Ovary (tissue), 9 donors: Measurements from ENCODE around the gene SNX9. TPM values are rescaled to one million over a fixed set of nuclear protein-coding genes. Genes with fewer than 3 reads are reported as not detected.

Source experiments
- DNase-seq, 5 donors: peaks; one replicate each; pipeline ENCODE4 v3.0.0-alpha.2; 2019 to 2020
- H3K27ac ChIP-seq, 2 donors: fragments of 200-600 bp; one replicate each; pipeline versions ENCODE4 v1.5.1 to v1.8.0; 2019 to 2022
- H3K27me3 ChIP-seq: fragments of 200-600 bp; one replicate; pipeline ENCODE4 v1.8.0; 2022
- H3K36me3 ChIP-seq: fragments of 200-600 bp; sonication (generic); one replicate; pipeline ENCODE4 v1.5.1; 2019
- H3K4me1 ChIP-seq: one replicate; pipeline ENCODE4 v1.8.1; 2013; ENCODE audit warnings: mild to moderate bottlenecking, moderate library complexity; ENCODE audit not compliant: insufficient read depth
- H3K4me3 ChIP-seq: fragments of 200-600 bp; sonication (generic); one replicate; pipeline ENCODE4 v1.5.1; 2017
- H3K9me3 ChIP-seq, 2 donors: fragments of 200-600 bp in 1 of 2; sonication (generic) in 1 of 2; one replicate each; pipeline versions ENCODE4 v1.5.1 to v1.8.1; 2013 to 2019; ENCODE audit warnings: mild to moderate bottlenecking in 1 of 2, moderate library complexity in 1 of 2
- EP300 ChIP-seq: sonication (generic); formaldehyde crosslinking; IDR thresholded peaks from one replicate; pipeline ENCODE4 v1.6.1; 2017; ENCODE audit warnings: antibody characterized with exemption
- POLR2A ChIP-seq: fragments of 450-650 bp; IDR thresholded peaks from one replicate; pipeline ENCODE4 v1.6.1; 2017; ENCODE audit warnings: antibody characterized with exemption, mild to moderate bottlenecking, moderate library complexity
- WGBS, 3 donors: extraction: QIAGEN DNeasy Blood & Tissue Kit in 1 of 3; methylation state at CpG; one replicate each; pipeline versions ENCODE4 v1.1.5 to v1.1.7; 2013 to 2017; 5-methylcytosine and 5-hydroxymethylcytosine counted together
- intact Hi-C, 4 donors: fragments of 100-400 bp; cut with DNase I; formaldehyde crosslinking; loops; one replicate each; pipeline versions ENCODE4 v1.11.0 to v1.15.1; 2022 to 2023
- polyA plus RNA-seq, 2 donors: library from polyadenylated mRNA; stranded (reverse); fragments of 200-250 nt in 1 of 2; fragments of 350-450 nt in 1 of 2; fragmentation: Illumina TruSeq in 1 of 2; extraction: RNeasy Lipid Tissue Mini Kit (QIAGEN cat#74804) in 1 of 2; gene quantifications; one replicate each; pipeline ENCODE4 v1.2.3, GENCODE V29; 2013 to 2014
- small RNA-seq: library from RNA; depleted of rRNA; stranded (forward); fragments of <200 nt; gene quantifications from one replicate; pipeline ENCODE3, GENCODE V24; 2016
- total RNA-seq, 7 donors: library from RNA; depleted of rRNA in 2 of 7; stranded (reverse); fragments of >200 nt in 2 of 7; fragmentation: NEBNext Ultra II Directional in 3 of 7; extraction: Animal tissue kit (Norgen Biotek cat#: 25700) in 3 of 7; gene quantifications; one replicate each; pipeline versions ENCODE4 v1.1.0 to v1.2.4, GENCODE V29; 2016 to 2023
- TF ChIP-seq, protein P1 (sequence below), 3 donors: fragments of 450-650 bp in 2 of 3; fragments of 200-600 bp in 1 of 3; IDR thresholded peaks; one replicate each; pipeline versions ENCODE4 v1.5.1 to v1.8.0; 2016 to 2022; ENCODE audit warnings: antibody characterized with exemption in 3 of 3, mild to moderate bottlenecking in 1 of 3
- donor health status: DM: no; HTN: no; CAD: no; lungs with moderate emphysema.
- donor health status: DM: no; HTN: no; CAD: no.
- donor health status: Bipolar disorder and iron deficiency.
- donor health status: DM: yes; HTN: yes; CAD: no.
- donor health status: DM: no; HTN: no; CAD: no.
- donor health status: DM: yes; HTN: yes; CAD: no.

The SNX9 gene
- total and polyA plus RNA-seq, 9 donors, result 31.2 to 48.0 (median 38.7) TPM

DNA sequence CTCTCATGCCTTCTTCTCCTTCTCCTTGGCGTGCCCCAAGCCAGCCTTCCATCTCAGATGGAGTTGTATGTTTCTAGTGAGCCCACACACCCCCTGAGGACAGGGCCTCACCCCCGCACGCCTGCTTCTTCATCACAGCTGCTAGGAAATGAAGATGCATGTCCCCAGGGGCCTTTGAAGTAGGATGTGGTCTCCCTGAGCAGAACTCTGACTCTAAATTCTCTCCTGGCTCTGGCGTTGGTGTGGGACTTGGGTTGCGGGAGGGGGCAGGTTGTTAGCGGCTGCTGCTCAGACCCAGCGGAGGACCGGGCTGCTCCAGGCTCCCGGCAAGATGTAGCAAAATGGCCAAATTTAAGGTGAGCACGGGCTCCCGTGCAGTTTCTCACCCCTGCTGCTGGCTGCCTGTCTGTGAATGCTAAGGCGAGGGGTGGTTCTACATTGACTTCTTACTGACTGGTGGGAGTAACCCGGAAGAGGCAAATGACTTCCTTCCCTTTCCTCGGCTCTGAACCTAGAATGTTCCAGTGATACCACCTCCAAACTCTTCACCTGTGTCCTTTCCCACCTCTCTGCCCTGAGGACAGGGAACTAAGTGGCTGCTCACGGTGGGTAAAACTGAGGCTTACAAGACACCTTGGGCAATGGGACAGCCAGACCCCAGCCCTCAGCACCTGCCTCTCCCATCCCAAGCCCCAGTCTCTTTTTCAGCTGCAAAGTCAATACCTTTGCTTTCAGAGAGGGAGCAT lies 167.4 kb downstream of the SNX9 start:
- 83 to 89% (median 86%) methylated on average over 15 of the region's 15 CpGs for WGBS, 3 donors
- H3K27ac ChIP-seq, result no peak overlapping the region
- no peak for DNase-seq
- H3K9me3 ChIP-seq, result no peaks in the 10 kb centered on the region
- peaks cover 11% of the 10 kb centered on the region for H3K4me1 ChIP-seq
- intact Hi-C loops, result no loop called here
- H3K4me3 ChIP-seq, result no peak overlapping the region
- no peaks in the 10 kb centered on the region for H3K27me3 ChIP-seq
- TF ChIP-seq POLR2A, result no peak
- TF ChIP-seq, protein P1, sequence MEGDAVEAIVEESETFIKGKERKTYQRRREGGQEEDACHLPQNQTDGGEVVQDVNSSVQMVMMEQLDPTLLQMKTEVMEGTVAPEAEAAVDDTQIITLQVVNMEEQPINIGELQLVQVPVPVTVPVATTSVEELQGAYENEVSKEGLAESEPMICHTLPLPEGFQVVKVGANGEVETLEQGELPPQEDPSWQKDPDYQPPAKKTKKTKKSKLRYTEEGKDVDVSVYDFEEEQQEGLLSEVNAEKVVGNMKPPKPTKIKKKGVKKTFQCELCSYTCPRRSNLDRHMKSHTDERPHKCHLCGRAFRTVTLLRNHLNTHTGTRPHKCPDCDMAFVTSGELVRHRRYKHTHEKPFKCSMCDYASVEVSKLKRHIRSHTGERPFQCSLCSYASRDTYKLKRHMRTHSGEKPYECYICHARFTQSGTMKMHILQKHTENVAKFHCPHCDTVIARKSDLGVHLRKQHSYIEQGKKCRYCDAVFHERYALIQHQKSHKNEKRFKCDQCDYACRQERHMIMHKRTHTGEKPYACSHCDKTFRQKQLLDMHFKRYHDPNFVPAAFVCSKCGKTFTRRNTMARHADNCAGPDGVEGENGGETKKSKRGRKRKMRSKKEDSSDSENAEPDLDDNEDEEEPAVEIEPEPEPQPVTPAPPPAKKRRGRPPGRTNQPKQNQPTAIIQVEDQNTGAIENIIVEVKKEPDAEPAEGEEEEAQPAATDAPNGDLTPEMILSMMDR (IDR thresholded peaks at IDR 0.05), result no peak
- TF ChIP-seq EP300, result no peak
- no peaks in the 10 kb centered on the region for H3K36me3 ChIP-seq

DNA sequence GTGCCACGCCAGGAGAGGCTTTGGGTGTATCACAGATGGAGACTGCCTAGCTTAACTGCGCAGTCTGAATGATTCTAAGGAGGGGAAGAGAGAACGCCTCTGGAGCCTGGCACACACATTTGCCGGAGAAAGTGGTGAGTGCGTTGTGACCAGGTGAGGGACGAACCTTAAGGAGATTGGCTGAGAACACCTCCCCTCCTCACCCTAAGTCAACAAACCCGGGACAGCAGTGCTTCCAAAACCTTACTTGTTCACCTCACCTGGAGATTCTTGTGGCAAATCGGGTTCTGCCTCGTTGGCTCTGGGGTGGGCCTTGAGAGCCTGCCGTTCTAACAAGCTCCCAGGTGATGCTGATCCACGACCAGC lies 168.0 kb downstream of the SNX9 start:
- Histone ChIP-seq H3K4me1 (peaks cover 11% of the 10 kb centered on the region), H3K36me3 (no peaks in the 10 kb centered on the region), H3K4me3 (no peak overlapping the region), H3K27me3 (no peaks in the 10 kb centered on the region), H3K27ac (no peak overlapping the region), H3K9me3 (no peaks in the 10 kb centered on the region)
- WGBS, 3 donors, result 93 to 98% (median 95%) methylated on average over 11 of the region's 11 CpGs
- DNase-seq, result no peak
- no peak for TF ChIP-seq EP300
- no peak for TF ChIP-seq POLR2A
- TF ChIP-seq, protein P1 (IDR thresholded peaks at IDR 0.05), result no peak
- intact Hi-C loops, result no loop called here

DNA sequence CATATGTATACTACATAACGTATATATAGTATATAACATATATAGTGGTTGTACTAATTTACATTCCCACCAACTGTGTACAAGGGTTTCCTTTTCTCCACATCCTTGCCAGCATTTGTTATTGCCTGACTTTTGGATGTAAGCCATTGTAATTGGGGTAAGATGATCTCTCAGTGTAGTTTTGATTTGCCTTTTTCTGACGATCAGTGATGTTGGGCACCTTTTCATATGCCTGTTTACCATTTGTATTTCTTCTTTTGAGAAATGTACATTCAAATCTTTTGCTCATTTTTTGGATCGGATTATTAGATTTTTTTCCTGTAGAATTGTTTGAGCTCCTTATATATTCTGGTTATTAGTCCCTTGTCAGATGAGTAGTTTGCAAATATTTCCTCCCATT lies 170.0 kb downstream of the SNX9 start:
- 76 to 80% (median 77%) methylated on average over 3 of the region's 3 CpGs for WGBS, 3 donors
- H3K27ac ChIP-seq, result no peak overlapping the region

DNA sequence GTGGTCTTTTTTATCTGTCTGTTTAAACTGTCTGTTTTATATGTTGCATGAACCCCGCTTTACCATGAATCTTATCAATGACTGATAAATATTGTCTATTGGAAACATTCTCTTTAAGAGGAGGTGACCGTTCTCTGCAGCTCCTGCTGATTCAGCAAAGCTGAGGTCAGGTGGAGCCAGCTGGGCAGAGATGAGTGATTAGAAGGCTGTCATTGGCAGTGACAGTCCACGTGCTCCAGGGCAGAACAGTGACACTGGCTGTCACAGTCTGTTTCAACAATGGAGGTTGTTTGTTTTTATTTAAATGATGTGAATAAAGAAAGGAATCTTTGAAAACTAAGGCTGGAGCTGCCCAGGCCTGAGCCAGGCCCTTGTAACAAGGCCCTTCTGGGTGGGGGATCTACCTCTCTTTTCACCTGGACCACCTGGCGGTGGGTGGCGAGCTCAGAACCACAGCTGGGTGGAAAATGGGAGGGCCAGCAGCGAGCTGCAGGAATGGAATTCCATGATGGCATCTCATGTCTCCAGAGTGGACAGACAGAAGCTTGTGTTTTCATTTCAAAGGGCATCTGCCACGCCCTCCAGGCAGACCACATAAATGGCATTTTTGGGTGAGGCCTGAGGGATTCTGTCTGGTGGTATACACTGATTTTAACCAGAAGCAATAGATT lies 171.2 kb downstream of the SNX9 start:
- no peak overlapping the region for H3K27ac ChIP-seq
- TF ChIP-seq EP300, result no peak
- TF ChIP-seq, protein P1 (IDR thresholded peaks at IDR 0.05), result no peak
- no peak for TF ChIP-seq POLR2A
- H3K9me3 ChIP-seq, result no peaks in the 10 kb centered on the region
- intact Hi-C loops, result no loop called here
- WGBS, 3 donors, result 94 to 97% (median 94%) methylated on average over 7 of the region's 7 CpGs
- peaks cover 11% of the 10 kb centered on the region for H3K4me1 ChIP-seq
- DNase-seq, result no peak
- H3K27me3 ChIP-seq, result no peaks in the 10 kb centered on the region
- H3K36me3 ChIP-seq, result no peaks in the 10 kb centered on the region
- H3K4me3 ChIP-seq, result no peak overlapping the region

More for the DNA sequence above, 170.0 kb downstream of the SNX9 start:
- TF ChIP-seq POLR2A (no peak), EP300 (no peak)
- TF ChIP-seq, protein P1 (IDR thresholded peaks at IDR 0.05), result no peak
- Histone ChIP-seq H3K27me3 (no peaks in the 10 kb centered on the region), H3K4me1 (peaks cover 11% of the 10 kb centered on the region), H3K36me3 (no peaks in the 10 kb centered on the region), H3K4me3 (no peak overlapping the region), H3K9me3 (no peaks in the 10 kb centered on the region)
- intact Hi-C loops, result no loop called here
- DNase-seq, result no peak

Small RNAs within 50 kb of the gene (small RNA-seq; reads per million reads assigned to genes)
- not detected for gene HSPE1P26
- gene RNU6-786P, result not detected

Other genes with a start within 250 kb of the SNX9 start
- gene SYNJ2, start 158.6 kb downstream of the SNX9 start, total RNA-seq, result 10 to 100 TPM in 4 of 7 donors, 1 to 10 TPM in 3; 4.5 to 18.7 (median 10.0) TPM
- 1 to 10 TPM; 3.6 to 7.5 TPM for gene SYNJ2, start 158.6 kb downstream of the SNX9 start, polyA plus RNA-seq